ENCODE results near the gene RDX.

GRCh38 chr11:110162216-110162615, 134.2 kb downstream of the RDX start:
- no peak for TF ChIP-seq CTCF (IDR thresholded peaks at IDR 0.05)
- no peak for TF ChIP-seq POLR2A (IDR thresholded peaks at IDR 0.05)
